MM.1S (cell line): ENCODE measurements around the gene FAM234A.

ENCODE experiments used
- DNase-seq: peaks from one replicate; pipeline ENCODE4 v3.0.0-alpha.2; 2015
- H2AFZ ChIP-seq: fragments of 300-600 bp; sonication (generic); 2 replicates; pipeline ENCODE4 v1.6.0; 2016; ENCODE audit warnings: antibody characterized with exemption, low read length
- H3F3A ChIP-seq: fragments of 300-600 bp; sonication (generic); 2 replicates; pipeline ENCODE4 v1.6.1; 2016; ENCODE audit warnings: mild to moderate bottlenecking, antibody characterized with exemption, low read length, moderate library complexity, mixed read lengths; ENCODE audit not compliant: insufficient read depth
- H3K27ac ChIP-seq: fragments of 300-600 bp; sonication (generic); 2 replicates; pipeline ENCODE4 v1.5.1; 2016; ENCODE audit warnings: mild to moderate bottlenecking, low read length
- H3K27me3 ChIP-seq: fragments of 300-600 bp; sonication (generic); replicated peaks from 2 replicates; pipeline ENCODE4 v1.6.0; 2016; ENCODE audit warnings: low read length; ENCODE audit not compliant: insufficient read depth
- H3K36me3 ChIP-seq: fragments of 300-600 bp; sonication (generic); replicated peaks from 2 replicates; pipeline ENCODE4 v1.6.1; 2016; ENCODE audit warnings: mild to moderate bottlenecking, low read length, mixed read lengths; ENCODE audit not compliant: insufficient read depth
- H3K4me1 ChIP-seq: fragments of 300-600 bp; sonication (generic); 2 replicates; pipeline ENCODE4 v1.6.1; 2016; ENCODE audit warnings: low read length, mixed read lengths
- H3K4me2 ChIP-seq: fragments of 300-600 bp; sonication (generic); 2 replicates; pipeline ENCODE4 v1.6.0; 2016; ENCODE audit warnings: low read depth, low read length
- H3K4me3 ChIP-seq: fragments of 300-600 bp; sonication (generic); 2 replicates; pipeline ENCODE4 v1.5.1; 2016; ENCODE audit warnings: low read length, mixed read lengths
- H3K79me2 ChIP-seq: fragments of 300-600 bp; sonication (generic); 2 replicates; pipeline ENCODE4 v1.6.1; 2016; ENCODE audit warnings: mixed run types, low read length, mixed read lengths
- H3K9ac ChIP-seq: fragments of 300-600 bp; sonication (generic); 2 replicates; pipeline ENCODE4 v1.6.1; 2016; ENCODE audit warnings: low read length, mixed read lengths
- H3K9me2 ChIP-seq: fragments of 300-600 bp; sonication (generic); replicated peaks from 2 replicates; pipeline ENCODE4 v1.6.1; 2016; ENCODE audit warnings: mild to moderate bottlenecking, low read length, mixed read lengths; ENCODE audit not compliant: insufficient read depth
- H3K9me3 ChIP-seq: fragments of 300-600 bp; sonication (generic); replicated peaks from 2 replicates; pipeline ENCODE4 v1.6.1; 2016; ENCODE audit warnings: mild to moderate bottlenecking, low read length, mixed read lengths; ENCODE audit not compliant: insufficient read depth
- H4K20me1 ChIP-seq: fragments of 300-600 bp; sonication (generic); 2 replicates; pipeline ENCODE4 v1.6.1; 2016; ENCODE audit warnings: mild to moderate bottlenecking, low read length, moderate library complexity, mixed read lengths; ENCODE audit not compliant: insufficient read depth
- EZH2 ChIP-seq: fragments of 300-600 bp; sonication (generic); optimal IDR thresholded peaks from 2 replicates; pipeline ENCODE3; 2017; ENCODE audit warnings: low read depth, mild to moderate bottlenecking, antibody characterized with exemption, low read length, mixed read lengths
- EZH2phosphoT487 ChIP-seq: fragments of 300-600 bp; sonication (generic); IDR thresholded peaks from 2 replicates; pipeline ENCODE4 v1.6.1; 2018; ENCODE audit warnings: antibody characterized with exemption, low read length
- TF ChIP-seq, protein P1 (sequence below): fragments of 300-600 bp; sonication (generic); IDR thresholded peaks from 2 replicates; pipeline ENCODE4 v1.5.1; 2016; ENCODE audit warnings: antibody characterized with exemption, low read length, mixed read lengths

FAM234A gene

DNA sequence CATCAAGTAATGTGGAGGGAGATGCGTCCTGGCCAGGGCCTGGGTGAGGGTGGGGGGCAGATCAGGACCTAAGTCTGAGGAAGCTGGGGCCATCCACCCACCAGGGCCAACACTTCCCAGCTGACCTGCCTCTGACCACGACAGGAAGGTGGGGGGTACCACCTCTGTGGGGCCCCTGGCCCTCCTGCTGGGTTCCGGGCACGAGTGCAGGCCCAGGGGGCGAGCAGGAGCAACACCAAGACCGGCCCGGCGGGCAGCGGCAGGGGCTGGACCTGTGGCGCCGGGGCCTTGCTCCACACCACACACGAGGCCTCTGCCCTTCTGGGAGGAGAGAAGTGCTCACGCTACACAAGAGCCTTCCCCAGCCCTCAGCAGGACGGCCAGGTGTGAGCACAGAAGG is 61.7 kb downstream of the FAM234A start:
- H4K20me1 ChIP-seq, result no peaks in the 10 kb centered on the region
- DNase-seq, result no peak
- no peaks in the 10 kb centered on the region for H3K27me3 ChIP-seq
- no peaks in the 10 kb centered on the region for H3K36me3 ChIP-seq
- no peaks in the 10 kb centered on the region for H3F3A ChIP-seq
- H3K4me2 ChIP-seq, result no peak overlapping the region
- no peaks in the 10 kb centered on the region for H3K79me2 ChIP-seq
- no peak for TF ChIP-seq EZH2phosphoT487
- no peak for TF ChIP-seq EZH2
- TF ChIP-seq, protein P1, sequence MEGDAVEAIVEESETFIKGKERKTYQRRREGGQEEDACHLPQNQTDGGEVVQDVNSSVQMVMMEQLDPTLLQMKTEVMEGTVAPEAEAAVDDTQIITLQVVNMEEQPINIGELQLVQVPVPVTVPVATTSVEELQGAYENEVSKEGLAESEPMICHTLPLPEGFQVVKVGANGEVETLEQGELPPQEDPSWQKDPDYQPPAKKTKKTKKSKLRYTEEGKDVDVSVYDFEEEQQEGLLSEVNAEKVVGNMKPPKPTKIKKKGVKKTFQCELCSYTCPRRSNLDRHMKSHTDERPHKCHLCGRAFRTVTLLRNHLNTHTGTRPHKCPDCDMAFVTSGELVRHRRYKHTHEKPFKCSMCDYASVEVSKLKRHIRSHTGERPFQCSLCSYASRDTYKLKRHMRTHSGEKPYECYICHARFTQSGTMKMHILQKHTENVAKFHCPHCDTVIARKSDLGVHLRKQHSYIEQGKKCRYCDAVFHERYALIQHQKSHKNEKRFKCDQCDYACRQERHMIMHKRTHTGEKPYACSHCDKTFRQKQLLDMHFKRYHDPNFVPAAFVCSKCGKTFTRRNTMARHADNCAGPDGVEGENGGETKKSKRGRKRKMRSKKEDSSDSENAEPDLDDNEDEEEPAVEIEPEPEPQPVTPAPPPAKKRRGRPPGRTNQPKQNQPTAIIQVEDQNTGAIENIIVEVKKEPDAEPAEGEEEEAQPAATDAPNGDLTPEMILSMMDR, result no peak
- H3K4me1 ChIP-seq, result no peaks in the 10 kb centered on the region
- H3K9me2 ChIP-seq, result no peaks in the 10 kb centered on the region
- H2AFZ ChIP-seq, result no peak overlapping the region
- H3K4me3 ChIP-seq, result no peak overlapping the region
- no peak overlapping the region for H3K27ac ChIP-seq
- no peaks in the 10 kb centered on the region for H3K9me3 ChIP-seq
- H3K9ac ChIP-seq, result no peak overlapping the region

GRCh38 chr16:296806-297510 is 62.3 kb downstream of the FAM234A start:
- no peak overlapping the region for H3K9ac ChIP-seq

DNA sequence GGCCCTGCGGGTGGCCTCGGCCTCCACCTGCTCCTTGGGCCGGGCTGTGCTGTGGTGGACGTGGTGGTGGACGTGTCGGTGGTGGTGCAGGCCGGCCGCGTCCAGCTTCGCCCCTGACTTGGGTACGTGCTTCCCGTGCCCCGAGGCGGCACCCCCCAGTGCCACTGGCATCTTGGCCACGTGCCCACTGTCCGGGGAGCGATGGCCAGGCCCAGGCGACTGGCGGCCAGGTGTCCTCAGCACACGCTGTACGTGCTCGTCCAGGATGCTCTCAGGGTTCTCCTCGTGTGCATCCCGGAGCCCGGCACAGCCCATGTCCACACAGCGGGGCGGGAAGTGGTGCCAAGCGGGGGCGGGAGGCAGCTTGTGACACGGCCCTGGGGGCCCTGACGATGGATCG is 63.2 kb downstream of the FAM234A start:
- H3K9me3 ChIP-seq, result no peaks in the 10 kb centered on the region
- H3K9ac ChIP-seq, result no peak overlapping the region
- TF ChIP-seq, protein P1, result no peak
- TF ChIP-seq EZH2phosphoT487, result no peak
- TF ChIP-seq EZH2, result no peak
- no peaks in the 10 kb centered on the region for H3K79me2 ChIP-seq
- no peak overlapping the region for H3K4me3 ChIP-seq
- DNase-seq, result no peak
- H3K9me2 ChIP-seq, result no peaks in the 10 kb centered on the region
- H3F3A ChIP-seq, result no peaks in the 10 kb centered on the region
- H4K20me1 ChIP-seq, result no peaks in the 10 kb centered on the region
- no peaks in the 10 kb centered on the region for H3K36me3 ChIP-seq
- no peak overlapping the region for H2AFZ ChIP-seq
- no peaks in the 10 kb centered on the region for H3K4me1 ChIP-seq
- H3K27me3 ChIP-seq, result no peaks in the 10 kb centered on the region
- no peak overlapping the region for H3K27ac ChIP-seq
- H3K4me2 ChIP-seq, result no peak overlapping the region

More at GRCh38 chr16:296806-297510, 62.3 kb downstream of the FAM234A start:
- Histone ChIP-seq H3F3A (no peaks in the 10 kb centered on the region), H3K27ac (no peak overlapping the region), H3K4me2 (no peak overlapping the region), H3K9me2 (no peaks in the 10 kb centered on the region), H3K9me3 (no peaks in the 10 kb centered on the region), H3K36me3 (no peaks in the 10 kb centered on the region), H3K79me2 (no peaks in the 10 kb centered on the region), H3K4me3 (no peak overlapping the region), H4K20me1 (no peaks in the 10 kb centered on the region), H3K27me3 (no peaks in the 10 kb centered on the region), H3K4me1 (no peaks in the 10 kb centered on the region), H2AFZ (no peak overlapping the region)
- no peak for DNase-seq
- TF ChIP-seq, protein P1, result no peak
- TF ChIP-seq EZH2, result no peak
- TF ChIP-seq EZH2phosphoT487, result no peak
